ENCODE data around the gene SMS. TPM values are rescaled to one million over a fixed set of nuclear protein-coding genes. Genes with fewer than 3 reads are reported as not detected.

SMS gene
- total and polyA plus RNA-seq, 2 of the 13 experiments (the other 11 are each of a cell fraction or from before 2014, with no cell fraction given), result 40.5 to 91.9 TPM

- FAIRE-seq (no peak), ATAC-seq (no peak), DNase-seq (ENCODE audit: low spot score) (no peak)
- Histone ChIP-seq H3K4me1 (ENCODE audit: insufficient read depth, low read length) (peaks cover 46% of the 10 kb centered on the region), H3K4me2 (ENCODE audit: low read depth, low read length) (no peak overlapping the region), H3K9ac (ENCODE audit: insufficient read depth, low read depth, low read length) (no peak overlapping the region), H3K4me3 (replicated peaks in 1 of 3; ENCODE audit: insufficient read depth in 1 of 3, low read depth in 2 of 3, low read length in 3 of 3) (no peak overlapping the region), H3K79me2 (ENCODE audit: insufficient read depth, low read length) (peaks cover 68% of the 10 kb centered on the region), H2AFZ (ENCODE audit: low read length) (no peak overlapping the region), H4K20me1 (ENCODE audit: insufficient read depth, low read length) (0 out of 2 replicates have a peak, but pooled peaks cover 10% of the 10 kb centered on the region), H3K27me3 (ENCODE audit: control insufficient read depth in 1 of 2, insufficient read depth in 2 of 2, low read length in 2 of 2) (no peaks in the 10 kb centered on the region), H3K9me3 (ENCODE audit: low read length) (no peaks in the 10 kb centered on the region), H3K27ac (ENCODE audit: extremely low read length, insufficient read depth, low read length) (no peak overlapping the region), H3K36me3 (replicated peaks in 1 of 2; ENCODE audit: control insufficient read depth in 1 of 2, insufficient read depth in 2 of 2, low read length in 2 of 2) (no peaks in the 10 kb centered on the region)
- no TSS peak for BruUV-seq (replicated peaks)
- ChIA-PET CTCF (ENCODE audit: low intra/inter-chr PET ratio, low total read pairs) (no interaction called here), POLR2A (no interaction called here)
- intact Hi-C loops (cut with micrococcal nuclease; ENCODE audit: unreplicated experiment), result loop anchor here (10.0 kb wide), 2 partner anchors 109 to 219 kb away; partner anchors contain the start of gene MBTPS2
- in situ Hi-C loops (cut with HindIII; ENCODE audit: extremely low pct_ligation_motif_present, low pct_unique_long_range_greater_than_20kb), result no loop called here
- TF ChIP-seq CEBPZ (IDR thresholded peaks at IDR 0.05; ENCODE audit: low read length) (no peak), ZSCAN22 (CRISPR knock-in tag; IDR thresholded peaks at IDR 0.05) (no peak), DPF2 (CRISPR knock-in tag; IDR thresholded peaks at IDR 0.05; ENCODE audit: borderline replicate concordance, low read depth) (no peak), SMAD3 (CRISPR knock-in tag; IDR thresholded peaks at IDR 0.05) (no peak), ARID3A (IDR thresholded peaks at IDR 0.05; ENCODE audit: low read depth, low read length) (no peak), NR1H2 (CRISPR knock-in tag; IDR thresholded peaks at IDR 0.05; ENCODE audit: borderline replicate concordance, low read depth) (no peak), SP5 (CRISPR knock-in tag; IDR thresholded peaks at IDR 0.05; ENCODE audit: borderline replicate concordance, low read depth) (no peak)
- WGBS (ENCODE audit: low lambda C conversion rate), result 93% methylated on average over 8 of the region's 8 CpGs
These were observed 3.7 kb downstream of the SMS start for GRCh38 chrX:21944136-21944615.

Measured in HepG2 (cell line).